ENCODE results near the gene OR2A5.

- TF ChIP-seq CTCF (IDR thresholded peaks at IDR 0.05) (no peak), POLR2A (IDR thresholded peaks at IDR 0.05) (no peak)
Measured at GRCh38 chr7:144036302-144036885, 12.4 kb upstream of the OR2A5 start.
